GM21526 (cell line): ENCODE data around the gene ANKRD49.

Experiments used
- ATAC-seq: cut with Tn5 transposase; IDR thresholded peaks from one replicate; pipeline ENCODE4 v1.9.1; 2021; ENCODE audit warnings: moderate library complexity; ENCODE audit not compliant: unreplicated experiment, low FRiP score

The ANKRD49 gene, protein sequence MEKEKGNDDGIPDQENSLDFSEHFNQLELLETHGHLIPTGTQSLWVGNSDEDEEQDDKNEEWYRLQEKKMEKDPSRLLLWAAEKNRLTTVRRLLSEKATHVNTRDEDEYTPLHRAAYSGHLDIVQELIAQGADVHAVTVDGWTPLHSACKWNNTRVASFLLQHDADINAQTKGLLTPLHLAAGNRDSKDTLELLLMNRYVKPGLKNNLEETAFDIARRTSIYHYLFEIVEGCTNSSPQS

DNA sequence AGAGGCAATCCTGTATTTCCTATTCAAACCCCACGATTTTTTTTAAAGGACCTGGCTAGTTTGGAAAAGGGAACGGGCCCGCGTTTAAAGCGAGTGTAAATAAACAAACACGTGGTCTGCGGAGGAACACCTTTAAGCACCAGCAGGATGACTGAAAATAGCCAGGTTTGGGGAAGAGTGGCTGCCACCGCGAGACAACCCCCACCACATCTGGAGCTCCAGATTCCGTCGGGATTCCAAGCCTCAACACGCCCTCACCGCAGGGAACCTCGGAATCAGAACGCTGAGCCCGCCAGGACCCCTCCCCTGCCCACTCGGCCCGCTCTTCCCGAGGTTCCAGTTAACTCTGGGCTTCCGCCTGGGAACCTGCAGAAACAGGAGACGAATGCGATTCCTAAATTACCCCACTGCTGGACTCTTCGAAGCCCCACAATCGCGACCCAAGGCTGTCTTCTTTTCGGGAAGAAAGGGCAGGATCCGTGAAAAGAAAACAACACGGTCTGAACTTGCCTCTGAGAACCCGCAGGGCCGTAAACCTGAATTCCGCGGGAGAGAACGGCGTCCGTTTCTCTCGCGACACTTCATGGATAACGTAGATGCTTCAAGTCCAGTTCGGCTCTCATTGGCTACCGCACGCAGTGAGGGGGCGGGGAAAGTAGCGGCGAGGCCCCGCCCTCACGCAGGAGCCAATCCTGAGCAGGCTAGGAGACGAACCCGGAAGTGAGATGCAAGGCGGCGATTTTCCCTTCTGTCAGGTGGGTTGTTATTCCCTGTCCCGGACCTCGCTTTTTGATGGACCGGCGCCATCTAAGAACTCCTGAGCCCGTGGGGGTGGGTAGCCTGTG, at the start of gene ANKRD49, which contains the start of gene MRE11:
Gene ANKRD49 (plus strand): TSS at position 704 of the 845 bp plus-strand sequence. CDS start 2,710 bp downstream, outside the sequence.
Gene MRE11 (minus strand): TSS at position 564 of the 845 bp plus-strand sequence. CDS start 1,043 bp downstream, outside the sequence.
- ATAC-seq, result peak; percentile 100

DNA sequence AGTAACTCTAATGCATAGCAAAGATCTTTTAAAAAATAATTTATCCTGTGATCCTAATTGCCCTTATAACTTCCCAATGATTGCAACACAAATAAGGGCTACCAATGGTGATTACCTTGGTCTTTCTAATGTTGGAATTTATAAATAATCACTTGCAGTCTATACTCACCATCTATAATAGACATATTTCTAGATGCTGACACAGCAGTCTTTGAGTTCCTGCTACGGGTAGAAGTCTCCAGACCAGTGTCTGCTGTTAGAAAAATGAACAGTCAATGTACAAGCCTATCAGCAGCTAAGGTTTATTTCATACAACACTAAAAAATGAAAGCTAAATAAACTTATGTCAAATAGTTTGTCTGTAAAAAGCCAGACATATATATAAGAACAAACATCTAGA, 48.1 kb upstream of the ANKRD49 start:
- no peak for ATAC-seq

DNA sequence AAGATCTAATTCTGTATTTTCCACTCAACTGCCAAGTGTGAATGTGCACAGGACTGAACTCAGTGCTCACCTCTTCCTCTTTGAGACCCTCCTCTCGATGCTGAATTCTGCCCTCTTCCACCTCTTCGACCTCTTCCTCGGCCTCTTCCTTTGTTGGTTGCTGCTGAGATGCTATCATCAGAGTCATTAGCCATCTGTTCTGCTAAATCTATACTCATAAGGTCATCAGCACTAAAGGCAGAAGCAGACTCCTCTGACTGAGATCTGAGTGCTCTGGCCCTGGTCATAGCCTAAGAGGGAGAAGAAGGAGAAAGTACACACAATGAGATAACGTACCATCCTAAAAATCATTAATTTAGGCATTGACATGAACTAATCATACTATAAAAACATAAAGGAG, 46.6 kb upstream of the ANKRD49 start:
- no peak for ATAC-seq

DNA sequence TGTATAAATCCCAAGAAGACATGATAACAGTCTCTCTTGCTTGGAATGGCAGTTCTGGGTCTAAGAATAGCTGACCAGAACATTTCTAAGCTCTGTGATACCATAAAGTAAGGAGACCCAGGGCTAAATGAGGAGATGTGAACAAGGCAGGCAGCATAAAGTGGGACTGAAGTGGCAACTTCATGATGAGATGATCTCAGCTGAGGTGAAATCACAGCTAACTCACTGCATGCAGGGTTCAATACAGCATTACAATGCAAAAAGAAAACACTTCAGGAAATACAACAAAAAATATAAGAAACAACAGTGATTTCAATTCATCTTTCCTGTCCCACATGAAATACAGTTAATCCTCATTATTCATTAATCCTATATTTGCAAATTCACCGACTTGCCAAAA, 44.8 kb upstream of the ANKRD49 start:
- ATAC-seq, result no peak

DNA sequence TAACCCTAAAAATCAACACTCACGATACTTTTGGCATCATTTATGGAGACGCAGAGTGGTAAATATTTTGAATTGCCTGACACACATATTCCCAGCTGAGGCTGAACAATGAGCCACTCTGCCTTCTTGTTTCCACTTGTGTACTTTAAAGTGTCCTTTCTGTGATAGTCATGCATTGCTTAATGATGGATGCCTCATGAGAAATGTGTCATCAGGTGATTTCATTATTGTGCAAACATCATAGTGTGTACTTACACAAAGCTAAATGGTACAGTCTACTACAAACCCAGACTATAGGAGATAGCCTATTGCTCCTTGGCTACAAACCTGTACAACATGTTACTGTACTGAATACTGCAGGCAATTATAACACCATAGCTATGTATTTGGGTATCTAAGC, 44.3 kb upstream of the ANKRD49 start:
- no peak for ATAC-seq

DNA sequence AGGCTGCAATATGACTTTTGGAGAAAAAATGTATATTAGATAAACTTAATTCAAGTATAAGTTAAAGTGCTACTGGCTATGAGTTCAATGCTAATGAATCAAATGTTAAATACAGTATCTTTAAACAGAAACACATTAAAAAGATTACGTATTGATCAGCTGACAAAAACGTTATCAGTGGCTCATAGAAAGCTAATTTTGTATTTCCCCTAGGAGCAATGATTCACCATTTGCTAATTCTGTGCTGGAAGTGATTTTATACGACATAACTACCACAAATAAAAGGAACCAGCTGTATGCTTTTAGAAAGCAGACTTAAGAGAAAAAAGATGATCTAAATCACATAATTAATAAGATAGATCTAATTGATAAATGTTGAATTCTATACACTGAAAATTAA, 43.7 kb upstream of the ANKRD49 start:
- ATAC-seq, result no peak

DNA sequence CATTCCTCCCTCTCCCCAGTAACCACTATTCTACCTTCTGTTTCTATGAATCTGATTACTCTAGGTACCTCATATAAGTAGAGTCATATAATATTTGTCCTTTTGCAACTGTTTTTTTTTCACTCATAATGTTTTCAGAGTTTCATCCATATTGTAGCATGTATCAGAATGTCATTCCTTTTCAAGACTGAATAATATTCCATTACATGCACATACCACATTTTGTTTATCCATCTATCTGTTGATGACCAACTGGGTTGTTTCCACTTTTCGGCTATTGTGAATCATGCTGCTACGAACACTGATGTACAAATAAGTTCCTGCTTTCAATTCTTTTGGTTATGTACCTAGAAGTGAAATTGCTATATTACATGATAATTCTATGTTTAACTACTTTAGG, 40.8 kb upstream of the ANKRD49 start:
- ATAC-seq, result no peak

DNA sequence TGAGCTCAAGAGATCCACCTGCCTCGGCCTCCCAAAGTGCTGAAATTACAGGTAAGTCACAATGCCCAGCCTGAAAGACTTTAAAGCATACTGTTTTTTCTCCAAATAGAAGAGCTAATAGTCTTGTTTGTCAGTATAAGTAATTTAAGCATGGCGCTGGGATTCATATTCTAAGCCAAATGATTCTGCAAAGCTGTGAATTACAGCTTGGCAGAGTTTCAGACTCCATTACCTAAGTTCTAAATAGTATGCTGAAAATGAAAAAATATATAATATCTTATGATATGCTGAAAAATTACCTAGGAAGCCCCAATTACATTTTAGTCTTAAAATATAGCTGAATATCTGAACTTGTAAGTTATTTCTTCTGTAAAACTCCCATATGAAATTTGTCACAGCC, 39.5 kb upstream of the ANKRD49 start:
- no peak for ATAC-seq

DNA sequence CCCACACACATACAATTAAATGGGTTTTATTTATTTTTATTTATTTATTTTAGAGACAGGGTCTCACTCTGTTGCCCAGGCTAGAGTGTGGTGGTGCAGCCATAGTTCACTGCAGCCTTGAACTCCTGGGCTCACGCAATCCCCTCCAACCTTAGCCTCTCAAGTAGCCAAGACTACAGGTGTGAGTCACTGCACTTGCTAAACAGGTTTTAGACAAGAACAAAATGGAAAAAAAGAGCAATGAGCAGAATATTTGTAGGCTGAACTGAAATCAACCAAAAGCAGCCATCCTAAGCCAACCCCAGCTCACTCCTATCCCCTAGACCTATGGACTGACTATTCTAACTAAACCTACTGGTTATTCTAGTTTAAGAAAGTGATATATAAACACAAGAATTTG, 37.9 kb upstream of the ANKRD49 start:
- no peak for ATAC-seq

DNA sequence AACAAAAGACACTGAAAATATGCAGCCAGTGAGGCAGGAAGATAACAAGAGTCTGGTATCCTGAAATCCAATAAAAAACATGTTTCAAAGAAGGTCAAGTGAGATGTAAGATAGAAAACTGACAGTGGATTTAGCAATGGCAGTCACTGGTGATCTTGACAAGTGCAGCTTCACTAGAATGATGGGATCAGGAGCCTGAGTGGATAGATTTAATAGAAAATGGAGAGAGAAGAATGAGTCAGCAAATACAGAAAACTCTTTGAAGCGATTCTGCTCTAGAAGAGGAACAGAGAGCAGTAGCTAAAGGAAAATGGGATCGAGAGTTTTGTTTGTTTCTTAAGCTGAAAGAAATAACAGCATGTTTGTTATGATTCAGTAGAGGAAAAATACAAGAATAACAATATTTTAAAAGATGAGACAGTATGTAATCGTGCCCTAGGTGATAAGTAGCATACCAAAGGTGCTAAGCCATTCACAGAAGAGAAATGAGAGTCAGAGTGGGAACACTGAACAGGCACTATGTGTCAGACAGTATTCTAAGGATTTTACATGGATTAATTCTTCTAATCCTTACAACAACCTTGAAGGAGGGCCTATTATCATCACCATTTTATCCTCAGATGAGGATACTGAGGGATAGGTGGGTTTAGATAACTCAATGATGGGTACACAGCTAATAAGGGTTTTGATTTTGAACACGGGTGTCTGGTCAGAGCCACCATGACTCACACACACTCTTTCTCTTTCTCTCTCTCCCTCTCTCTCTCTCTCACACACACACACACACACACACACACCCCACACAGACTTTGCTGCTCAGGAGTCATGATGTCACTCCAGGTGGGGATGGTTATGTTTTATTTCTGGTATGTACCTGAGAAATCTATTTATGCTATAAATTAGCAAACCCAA, 36.4 kb upstream of the ANKRD49 start:
- ATAC-seq, result peak; percentile 52

DNA sequence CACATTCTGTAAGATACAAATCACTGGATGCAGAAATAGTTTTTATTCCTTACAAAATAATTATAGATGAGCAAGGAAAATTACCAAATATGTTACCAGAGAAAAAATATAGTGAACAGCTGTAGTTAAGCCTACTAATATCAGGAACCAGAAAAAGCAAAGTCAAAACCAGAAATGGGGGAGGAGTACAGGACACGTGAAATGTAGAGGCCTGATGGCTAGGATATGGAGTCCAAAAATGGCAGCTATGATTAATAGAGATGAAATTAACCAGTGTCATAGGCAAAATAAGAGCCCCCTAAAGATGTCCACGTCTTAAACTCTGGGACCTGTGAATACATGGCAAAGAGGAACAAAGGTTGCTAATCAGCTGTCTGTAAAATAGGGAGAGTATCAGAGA, 34.2 kb upstream of the ANKRD49 start:
- no peak for ATAC-seq

DNA sequence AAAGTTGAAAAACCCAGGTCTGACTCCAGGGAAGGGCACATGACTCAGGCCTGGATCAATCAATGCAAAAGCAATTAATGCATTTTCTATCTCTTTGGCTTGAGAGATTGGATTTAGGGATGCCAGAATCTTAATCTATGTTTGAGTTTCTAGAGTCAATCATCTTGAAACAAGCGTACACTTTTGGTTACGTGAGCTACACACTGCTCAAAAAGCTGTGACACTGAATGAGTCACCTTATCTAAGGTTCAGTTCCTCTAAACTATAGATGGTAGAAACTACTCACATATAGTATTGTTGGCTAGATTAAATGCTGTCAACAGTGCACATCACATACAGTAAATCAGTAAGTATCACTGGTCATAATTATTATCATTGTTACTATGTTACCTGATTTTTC, 24.4 kb upstream of the ANKRD49 start:
- ATAC-seq, result peak; percentile 87

DNA sequence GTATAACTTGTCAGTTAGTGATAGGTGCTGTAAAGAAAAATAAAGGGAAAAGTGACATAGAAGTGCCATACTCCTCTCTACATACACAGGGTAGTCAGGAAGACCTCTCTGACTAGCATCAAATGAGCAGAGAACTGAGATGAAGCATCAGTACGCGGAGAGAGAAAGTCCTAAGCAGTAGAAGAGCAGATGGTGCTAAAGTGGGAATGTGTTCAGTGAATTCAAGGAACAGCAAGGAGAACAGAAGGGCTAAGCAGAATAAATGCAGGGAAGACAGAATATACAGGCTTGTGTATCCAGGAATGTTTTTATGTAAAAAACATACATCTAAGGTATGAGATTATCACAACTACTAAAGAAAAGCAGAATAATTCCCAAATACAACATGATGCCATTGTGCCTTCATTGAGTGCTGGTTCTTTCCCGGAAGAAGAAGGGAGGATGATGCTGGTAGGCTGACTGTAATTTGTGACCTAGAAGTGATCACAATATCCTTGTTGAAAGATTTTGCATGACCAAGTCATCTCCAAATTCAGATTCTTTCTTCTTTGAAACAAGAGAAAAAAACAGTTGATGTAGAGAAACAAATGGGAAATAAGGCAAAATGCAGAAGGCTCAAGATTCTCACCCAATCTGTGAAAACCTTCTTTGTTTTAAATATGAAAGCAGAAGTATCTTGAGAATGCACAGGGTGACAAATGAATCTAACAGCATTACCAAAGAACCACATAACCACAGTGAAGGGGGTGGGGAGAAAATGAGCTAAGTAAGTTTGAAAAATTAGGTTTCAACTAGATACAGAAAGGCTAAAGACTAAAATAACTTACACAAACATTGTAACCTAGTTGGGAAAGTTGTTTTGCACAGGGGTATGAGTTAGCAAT, 20.6 kb upstream of the ANKRD49 start:
- peak; percentile 87 for ATAC-seq

DNA sequence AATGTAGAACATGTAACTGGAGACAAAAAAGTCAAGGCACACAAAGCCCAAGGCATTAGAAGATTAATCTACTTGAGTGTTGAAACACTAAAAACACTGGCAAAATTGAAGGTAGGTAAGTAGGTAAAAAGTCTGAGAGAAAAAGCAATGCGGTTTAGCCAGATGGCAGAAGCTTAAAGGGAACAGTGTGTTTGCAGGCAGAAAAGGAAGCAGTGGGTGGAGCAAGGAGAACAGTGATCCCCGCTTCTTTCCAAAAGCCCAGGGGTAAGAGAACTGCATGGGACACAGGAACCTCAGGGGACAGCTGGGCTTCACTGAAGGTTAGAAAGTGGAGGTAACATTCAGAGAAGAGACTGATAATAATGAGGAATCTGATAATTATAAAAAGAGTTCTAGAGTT, 16.2 kb upstream of the ANKRD49 start:
- ATAC-seq, result no peak

DNA sequence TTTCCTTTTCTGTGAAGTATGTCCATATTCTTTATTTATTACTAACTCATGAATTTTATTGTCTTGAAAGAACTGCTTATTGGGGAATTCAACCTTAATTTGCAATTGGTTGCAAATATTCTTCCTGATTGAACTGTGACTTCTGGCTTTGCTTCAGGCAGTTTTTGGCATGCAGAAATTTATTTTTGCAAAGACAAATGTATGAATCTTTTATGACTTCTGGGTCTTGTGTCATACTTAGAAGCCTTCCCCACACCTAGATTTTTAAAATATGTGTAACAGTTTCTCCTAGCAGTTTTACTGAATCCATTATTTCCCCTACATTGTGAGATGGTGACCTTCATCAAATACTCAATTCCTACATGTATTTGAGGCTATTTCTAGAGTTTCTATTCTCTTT, 12.4 kb upstream of the ANKRD49 start:
- ATAC-seq, result no peak

DNA sequence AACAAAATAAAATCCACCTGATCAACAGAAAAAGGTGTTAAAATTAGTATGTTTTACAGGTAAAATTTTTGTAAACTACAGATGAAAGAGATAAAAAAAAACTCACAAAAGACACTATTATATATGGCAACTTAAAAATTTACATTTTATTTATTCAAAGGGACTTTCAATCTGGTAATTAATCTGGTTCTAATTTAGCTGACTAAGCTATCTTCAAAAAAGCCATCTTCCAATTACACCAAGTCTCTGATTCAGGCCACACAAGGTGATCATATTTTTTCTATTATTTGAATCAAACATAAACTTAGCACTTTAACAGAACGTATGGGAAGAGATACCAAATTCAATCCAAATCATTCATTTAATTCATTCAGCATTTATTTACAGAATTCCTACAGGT, 7.7 kb upstream of the ANKRD49 start:
- ATAC-seq, result no peak

DNA sequence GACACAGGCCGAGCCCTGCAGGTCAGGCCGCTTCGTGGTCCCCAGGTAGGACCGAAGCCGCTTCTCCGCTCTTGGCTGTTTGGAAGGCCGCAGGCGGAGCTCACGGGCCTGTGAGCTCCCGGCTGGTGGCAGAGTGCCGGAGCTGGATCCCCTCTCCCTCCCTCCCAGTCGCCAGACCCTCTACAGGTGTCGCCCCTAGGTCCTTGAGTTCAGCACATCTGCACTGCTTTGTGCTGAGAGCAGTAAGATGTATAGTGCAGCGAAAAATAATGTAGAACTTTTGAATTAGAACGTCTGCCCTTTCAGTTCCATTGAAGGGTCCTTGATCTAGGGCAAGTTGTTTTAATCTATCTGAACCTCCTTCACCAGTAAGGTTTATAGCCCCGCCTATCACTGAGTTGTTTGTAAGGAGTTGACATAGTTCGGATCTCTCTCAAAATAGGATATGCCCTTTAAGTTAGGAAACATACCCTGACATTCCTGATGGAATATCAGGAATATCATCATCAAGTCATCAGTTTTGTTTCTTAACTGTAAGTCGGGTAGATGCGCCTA, 419 bp downstream of the ANKRD49 start:
- ATAC-seq, result peak; percentile 61

DNA sequence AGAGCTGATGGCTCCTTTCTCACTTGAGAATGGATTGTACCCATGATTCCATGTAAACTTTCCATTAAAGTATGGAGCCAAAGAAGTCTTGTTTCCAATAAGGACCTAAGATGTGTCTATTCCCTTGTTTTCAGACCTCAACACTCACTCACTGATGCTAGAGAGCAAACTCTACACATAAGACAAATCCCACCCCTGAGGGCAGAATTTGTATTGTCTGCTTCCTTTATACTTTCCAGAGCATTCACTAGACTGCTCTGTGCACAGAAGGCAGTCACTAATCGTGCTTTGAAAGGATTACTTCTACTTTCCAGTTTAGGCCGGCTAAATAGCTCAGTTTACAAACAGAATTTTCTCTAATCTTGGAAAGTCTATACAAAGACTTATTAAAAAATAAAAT, 6.4 kb downstream of the ANKRD49 start:
- ATAC-seq, result no peak

DNA sequence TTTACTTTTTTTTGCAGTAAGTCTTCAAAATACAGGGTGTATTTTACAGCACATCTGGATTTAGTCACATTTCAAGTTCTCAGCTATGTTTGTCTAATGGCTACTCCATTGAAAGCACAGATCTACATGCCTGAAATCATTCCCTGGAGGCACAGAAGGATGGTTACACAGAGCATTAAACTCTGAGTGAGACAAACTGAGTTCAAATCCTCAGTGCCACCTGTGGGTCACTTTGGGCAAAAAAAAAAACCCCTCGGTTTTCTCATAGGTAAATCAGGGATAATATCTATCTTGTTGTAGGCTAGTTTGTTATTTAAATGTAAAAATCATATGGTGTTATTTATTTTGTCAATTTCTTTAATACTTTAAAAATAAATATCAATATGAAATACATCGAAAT, 7.7 kb downstream of the ANKRD49 start:
- ATAC-seq, result no peak
